ENCODE measurements around the gene SETMAR.
"Not testable (repeated sequence)": the region's sequence is repeated elsewhere in the genome, so short reads cannot be mapped to it uniquely, and the experiment has no call there.

SETMAR gene

DNA sequence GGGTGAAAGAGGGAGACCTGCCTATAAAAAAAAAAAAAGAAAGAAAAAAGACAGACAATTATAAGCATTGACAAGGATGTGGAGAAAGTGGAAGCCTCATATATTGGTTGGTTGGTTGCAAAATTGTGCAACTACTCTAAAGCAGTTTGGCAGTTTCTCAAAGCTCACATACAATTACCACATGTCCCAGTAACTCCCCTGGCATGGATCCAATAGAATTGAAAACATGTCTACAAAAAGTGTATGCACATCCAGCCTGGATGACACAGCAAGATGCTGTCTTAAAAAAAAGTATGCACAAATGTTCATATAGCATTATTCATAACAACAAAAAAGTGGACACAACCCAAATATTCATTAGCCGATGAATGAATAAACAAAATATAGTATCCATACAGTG lies 19.5 kb downstream of the SETMAR start:
- no peak for DNase-seq (ENCODE audit: low spot score)
- TF ChIP-seq, protein P1, sequence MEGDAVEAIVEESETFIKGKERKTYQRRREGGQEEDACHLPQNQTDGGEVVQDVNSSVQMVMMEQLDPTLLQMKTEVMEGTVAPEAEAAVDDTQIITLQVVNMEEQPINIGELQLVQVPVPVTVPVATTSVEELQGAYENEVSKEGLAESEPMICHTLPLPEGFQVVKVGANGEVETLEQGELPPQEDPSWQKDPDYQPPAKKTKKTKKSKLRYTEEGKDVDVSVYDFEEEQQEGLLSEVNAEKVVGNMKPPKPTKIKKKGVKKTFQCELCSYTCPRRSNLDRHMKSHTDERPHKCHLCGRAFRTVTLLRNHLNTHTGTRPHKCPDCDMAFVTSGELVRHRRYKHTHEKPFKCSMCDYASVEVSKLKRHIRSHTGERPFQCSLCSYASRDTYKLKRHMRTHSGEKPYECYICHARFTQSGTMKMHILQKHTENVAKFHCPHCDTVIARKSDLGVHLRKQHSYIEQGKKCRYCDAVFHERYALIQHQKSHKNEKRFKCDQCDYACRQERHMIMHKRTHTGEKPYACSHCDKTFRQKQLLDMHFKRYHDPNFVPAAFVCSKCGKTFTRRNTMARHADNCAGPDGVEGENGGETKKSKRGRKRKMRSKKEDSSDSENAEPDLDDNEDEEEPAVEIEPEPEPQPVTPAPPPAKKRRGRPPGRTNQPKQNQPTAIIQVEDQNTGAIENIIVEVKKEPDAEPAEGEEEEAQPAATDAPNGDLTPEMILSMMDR (conservative IDR thresholded peaks at IDR 0.05; ENCODE audit: low read depth): no peak
- peak overlapping the region; percentile 60 for H3K27ac ChIP-seq
- ChIA-PET POLR2A (ENCODE audit: low non-redundant PET) (no interaction called here), CTCF (no interaction called here)

DNA sequence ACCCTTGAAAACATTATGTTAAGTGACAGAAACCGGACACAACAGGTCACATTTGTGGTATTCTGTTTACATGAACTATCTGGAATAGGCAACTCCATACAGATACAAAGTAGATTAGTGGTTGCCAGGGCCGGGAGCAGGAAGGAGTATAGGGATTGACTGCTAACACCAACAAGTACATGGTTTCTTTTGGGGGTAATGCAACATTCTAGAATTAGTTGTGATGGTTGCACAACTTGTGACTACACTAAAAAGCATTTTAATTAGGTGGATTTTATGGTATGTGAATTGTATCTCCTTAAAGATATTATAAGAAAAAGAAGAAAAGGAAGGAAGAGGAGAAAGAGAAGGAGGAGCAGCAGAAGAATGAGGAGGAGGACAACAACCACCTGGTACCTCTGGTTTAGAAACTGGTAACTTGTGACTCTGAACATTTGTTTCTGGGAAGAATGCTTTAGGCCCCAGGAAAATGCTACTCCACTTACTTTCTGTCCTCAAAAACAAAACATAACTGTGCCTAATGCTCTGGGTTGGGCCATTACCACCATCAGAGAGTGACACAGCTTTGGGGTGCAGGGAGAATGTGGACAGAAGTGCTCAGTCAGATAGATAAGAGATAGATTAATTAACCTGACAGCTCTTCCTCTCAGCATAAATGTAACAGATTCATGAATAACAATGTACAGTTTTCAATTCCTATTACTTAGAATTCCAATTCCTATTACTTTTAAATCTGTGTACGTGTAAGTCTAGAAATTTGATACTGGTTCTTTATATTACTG lies 20.3 kb downstream of the SETMAR start:
- CTCF ChIA-PET: interaction anchor here (1.3 kb wide), 1 partner anchor 9 kb away, joined by 6 read pairs; no protein-coding TSS in a partner anchor
- H3K27ac ChIP-seq: no peak overlapping the region
- DNase-seq (ENCODE audit: low spot score): no peak
- POLR2A ChIA-PET (ENCODE audit: low non-redundant PET): no interaction called here
- TF ChIP-seq, protein P1 (conservative IDR thresholded peaks at IDR 0.05; ENCODE audit: low read depth): no peak

DNA sequence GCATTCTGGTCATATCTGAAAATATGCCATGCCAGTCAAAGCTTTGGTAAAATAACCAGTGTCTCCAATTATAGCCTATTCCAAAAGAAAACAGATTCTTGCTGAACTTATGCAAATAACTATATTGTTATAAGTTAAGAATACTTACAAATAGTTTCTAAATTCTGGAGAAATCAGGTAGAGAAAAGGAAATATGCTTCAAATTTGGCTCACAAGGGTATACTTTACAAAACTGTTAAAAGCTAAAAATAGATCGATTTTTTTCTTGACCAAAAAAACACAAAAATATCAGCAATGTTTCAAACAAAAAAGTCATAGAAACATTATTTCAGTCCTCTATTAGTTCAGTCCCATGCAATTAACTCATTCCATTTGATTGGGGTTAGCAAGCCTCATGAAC lies 23.7 kb downstream of the SETMAR start:
- ChIA-PET CTCF (interaction anchor here (0.6 kb wide), 1 partner anchor 279 kb away, joined by 3 read pairs; no protein-coding TSS in a partner anchor), POLR2A (ENCODE audit: low non-redundant PET) (no interaction called here)
- H3K27ac ChIP-seq: peak overlapping the region; percentile 74
- TF ChIP-seq, protein P1 (conservative IDR thresholded peaks at IDR 0.05; ENCODE audit: low read depth): no peak
- DNase-seq (ENCODE audit: low spot score): no peak

DNA sequence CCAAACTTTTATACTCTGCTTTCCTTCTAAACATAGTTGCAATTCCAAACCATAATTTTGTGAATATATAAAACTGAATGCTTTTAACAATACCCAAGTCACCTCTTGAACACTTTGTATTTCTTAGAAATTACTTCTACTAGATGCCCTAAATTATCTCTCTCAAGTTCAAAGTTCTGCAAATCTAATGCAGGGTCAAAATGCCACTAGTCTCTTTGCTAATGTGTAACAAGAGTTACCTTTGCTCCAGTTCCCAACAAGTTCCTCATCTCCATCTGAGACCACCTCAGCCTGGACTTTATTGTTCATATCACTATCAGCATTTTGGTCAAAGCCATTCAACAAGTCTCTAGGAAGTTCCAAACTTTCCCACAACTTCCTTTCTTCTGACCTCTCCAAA lies 26.6 kb downstream of the SETMAR start:
- POLR2A ChIA-PET (ENCODE audit: low non-redundant PET); H3K27ac ChIP-seq; CTCF ChIA-PET; DNase-seq (ENCODE audit: low spot score): not testable (repeated sequence)

DNA sequence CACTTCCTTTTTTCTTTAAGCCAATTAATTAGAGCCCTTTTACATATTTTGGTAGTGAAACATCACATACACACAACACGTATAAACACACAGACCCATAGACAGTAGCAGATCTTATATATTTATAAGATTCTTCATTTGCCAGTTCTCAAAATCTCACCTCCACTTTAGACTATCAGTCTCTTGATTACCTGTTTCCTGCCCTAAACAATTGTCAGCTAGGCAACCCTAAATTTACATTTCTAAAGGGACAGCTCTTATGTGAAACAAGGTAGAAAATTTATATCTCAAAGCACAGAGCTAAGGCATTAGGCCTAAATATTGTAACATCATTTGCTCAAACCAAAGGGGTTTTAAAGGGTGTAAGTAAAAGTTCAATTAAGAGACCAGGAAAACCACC lies 28.9 kb downstream of the SETMAR start:
- no peak overlapping the region for H3K27ac ChIP-seq

DNA sequence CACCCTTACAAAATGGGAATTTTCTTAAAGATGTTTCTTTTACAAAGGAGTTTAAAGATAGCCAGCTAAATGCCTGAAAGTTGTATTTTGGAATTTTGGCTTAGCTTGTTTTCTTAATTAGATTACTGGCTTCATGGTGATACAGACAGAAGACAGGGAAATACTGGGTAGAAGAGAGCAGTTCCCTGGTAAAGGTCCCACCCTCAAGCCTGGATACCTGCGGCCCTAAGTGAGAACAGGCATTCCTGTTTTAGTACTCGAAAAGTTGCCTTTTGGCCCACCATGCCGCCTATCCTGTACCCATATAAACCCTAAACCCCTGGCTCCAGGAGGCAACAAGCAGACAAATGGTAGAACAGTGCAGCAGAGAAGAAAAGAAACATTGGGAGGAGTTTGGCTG lies 29.4 kb downstream of the SETMAR start:
- ChIA-PET POLR2A (ENCODE audit: low non-redundant PET) (no interaction called here), CTCF (no interaction called here)
- TF ChIP-seq, protein P1 (conservative IDR thresholded peaks at IDR 0.05; ENCODE audit: low read depth): no peak
- DNase-seq (ENCODE audit: low spot score): no peak
- no peak overlapping the region for H3K27ac ChIP-seq

More for the DNA sequence above, 28.9 kb downstream of the SETMAR start:
- CTCF ChIA-PET: no interaction called here
- POLR2A ChIA-PET (ENCODE audit: low non-redundant PET): no interaction called here
- TF ChIP-seq, protein P1 (conservative IDR thresholded peaks at IDR 0.05; ENCODE audit: low read depth): no peak
- no peak for DNase-seq (ENCODE audit: low spot score)

DNA sequence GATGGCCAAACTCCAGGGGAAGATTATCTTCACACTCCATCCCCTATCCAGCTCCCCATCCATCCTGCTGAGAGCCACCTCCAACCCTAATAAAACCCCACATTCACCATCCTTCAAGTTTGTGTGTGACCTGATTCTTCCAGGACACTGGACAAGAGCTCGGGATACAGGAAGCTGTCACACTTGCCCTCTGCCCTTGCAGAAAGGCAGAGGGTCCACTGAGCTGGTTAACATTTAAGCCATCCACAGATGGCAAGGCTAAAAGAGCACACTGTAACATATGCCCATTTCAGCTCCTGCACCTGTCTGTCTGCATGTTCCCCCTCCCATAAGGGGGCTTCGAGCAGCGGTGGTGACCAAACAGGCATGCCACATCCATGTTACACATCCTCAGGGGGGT lies 29.8 kb downstream of the SETMAR start:
- TF ChIP-seq, protein P1 (conservative IDR thresholded peaks at IDR 0.05; ENCODE audit: low read depth): no peak

More for the DNA sequence above, 29.8 kb downstream of the SETMAR start:
- CTCF ChIA-PET: no interaction called here
- no peak for DNase-seq (ENCODE audit: low spot score)
- POLR2A ChIA-PET (ENCODE audit: low non-redundant PET): no interaction called here
- H3K27ac ChIP-seq: no peak overlapping the region
